Suprapubic skin (tissue), 4 donors: ENCODE data around the gene PML. TPM values are rescaled to one million over a fixed set of nuclear protein-coding genes. Genes with fewer than 3 reads are reported as not detected.
A peak's percentile ranks its signal among the peaks of the same experiment; 100 is the strongest.

Source experiments
- DNase-seq, 2 donors: peaks; one replicate each; pipeline ENCODE4 v3.0.0-alpha.2; 2019; ENCODE audit warnings: low spot score in 2 of 2
- H3K27ac ChIP-seq: fragments of 200-600 bp; sonication (generic); one replicate; pipeline ENCODE4 v1.5.1; 2019
- H3K27me3 ChIP-seq: fragments of 200-600 bp; sonication (generic); one replicate; pipeline ENCODE4 v1.5.1; 2019
- H3K36me3 ChIP-seq: fragments of 200-600 bp; sonication (generic); one replicate; pipeline ENCODE4 v1.5.1; 2019
- H3K4me1 ChIP-seq: fragments of 200-600 bp; sonication (generic); one replicate; pipeline ENCODE4 v1.5.1; 2019
- H3K4me3 ChIP-seq: fragments of 200-600 bp; sonication (generic); one replicate; pipeline ENCODE4 v1.5.1; 2019; ENCODE audit warnings: mild to moderate bottlenecking
- H3K9me3 ChIP-seq: fragments of 200-600 bp; sonication (generic); one replicate; pipeline ENCODE4 v1.5.1; 2019
- EP300 ChIP-seq: sonication (generic); formaldehyde crosslinking; IDR thresholded peaks from one replicate; pipeline ENCODE4 v1.6.1; 2017; ENCODE audit warnings: antibody characterized with exemption
- POLR2A ChIP-seq, 2 donors: fragments of 450-650 bp; IDR thresholded peaks; one replicate each; pipeline ENCODE4 v1.6.1; 2017; ENCODE audit warnings: antibody characterized with exemption in 2 of 2, mild to moderate bottlenecking in 2 of 2, moderate library complexity in 2 of 2
- POLR2AphosphoS5 ChIP-seq, 3 donors: sonication (generic); formaldehyde crosslinking; IDR thresholded peaks; one replicate each; pipeline ENCODE4 v1.6.1; 2017; ENCODE audit warnings: antibody characterized with exemption in 3 of 3
- WGBS: methylation state at CpG from one replicate; pipeline ENCODE4 v1.1.5; 2018; 5-methylcytosine and 5-hydroxymethylcytosine counted together
- total RNA-seq, 4 donors: library from RNA; depleted of rRNA; stranded (reverse); fragments of >200 nt; gene quantifications; one replicate each; pipeline ENCODE4 v1.1.0, GENCODE V29; 2016
- TF ChIP-seq, protein P1 (sequence below), 2 donors: fragments of 200-600 bp in 1 of 2; fragments of 450-650 bp in 1 of 2; sonication (generic) in 1 of 2; IDR thresholded peaks; one replicate each; pipeline ENCODE4 v1.5.1; 2016 to 2019; ENCODE audit warnings: antibody characterized with exemption in 2 of 2, mild to moderate bottlenecking in 1 of 2, moderate library complexity in 1 of 2

Gene PML
- total RNA-seq, 4 donors from 2014 or later, result 59.2 to 111 (median 82.5) TPM

DNA sequence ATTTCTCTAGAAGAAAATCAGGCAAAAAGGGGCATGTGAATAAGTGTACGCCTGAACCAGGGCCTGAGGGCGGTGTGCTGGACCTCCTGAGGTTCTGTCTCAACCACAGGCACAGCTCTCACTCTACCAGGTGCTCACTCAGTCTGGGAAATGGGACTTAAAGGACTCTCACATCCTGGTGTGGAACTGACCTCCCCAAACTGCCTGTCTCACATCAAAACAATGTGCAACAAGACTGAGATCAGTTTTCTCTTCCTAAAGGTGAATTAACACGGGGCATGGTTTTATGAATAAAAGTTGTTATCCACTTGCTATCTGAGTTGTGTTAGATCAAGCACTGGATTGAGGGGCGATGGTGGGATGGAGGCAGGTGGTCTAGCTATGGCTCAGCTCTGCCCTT is 7.3 kb upstream of the PML start:
- H3K9me3 ChIP-seq, result no peaks in the 10 kb centered on the region
- 96% methylated on average over 4 of the region's 4 CpGs for WGBS
- H3K4me3 ChIP-seq, result no peak overlapping the region
- no peaks in the 10 kb centered on the region for H3K27me3 ChIP-seq
- TF ChIP-seq, protein P1, sequence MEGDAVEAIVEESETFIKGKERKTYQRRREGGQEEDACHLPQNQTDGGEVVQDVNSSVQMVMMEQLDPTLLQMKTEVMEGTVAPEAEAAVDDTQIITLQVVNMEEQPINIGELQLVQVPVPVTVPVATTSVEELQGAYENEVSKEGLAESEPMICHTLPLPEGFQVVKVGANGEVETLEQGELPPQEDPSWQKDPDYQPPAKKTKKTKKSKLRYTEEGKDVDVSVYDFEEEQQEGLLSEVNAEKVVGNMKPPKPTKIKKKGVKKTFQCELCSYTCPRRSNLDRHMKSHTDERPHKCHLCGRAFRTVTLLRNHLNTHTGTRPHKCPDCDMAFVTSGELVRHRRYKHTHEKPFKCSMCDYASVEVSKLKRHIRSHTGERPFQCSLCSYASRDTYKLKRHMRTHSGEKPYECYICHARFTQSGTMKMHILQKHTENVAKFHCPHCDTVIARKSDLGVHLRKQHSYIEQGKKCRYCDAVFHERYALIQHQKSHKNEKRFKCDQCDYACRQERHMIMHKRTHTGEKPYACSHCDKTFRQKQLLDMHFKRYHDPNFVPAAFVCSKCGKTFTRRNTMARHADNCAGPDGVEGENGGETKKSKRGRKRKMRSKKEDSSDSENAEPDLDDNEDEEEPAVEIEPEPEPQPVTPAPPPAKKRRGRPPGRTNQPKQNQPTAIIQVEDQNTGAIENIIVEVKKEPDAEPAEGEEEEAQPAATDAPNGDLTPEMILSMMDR (IDR thresholded peaks at IDR 0.05), result no peak
- TF ChIP-seq POLR2A (IDR thresholded peaks at IDR 0.05), result no peak
- no peak for TF ChIP-seq POLR2AphosphoS5 (IDR thresholded peaks at IDR 0.05)
- TF ChIP-seq EP300, result no peak
- no peak for DNase-seq
- peak overlapping the region; percentile 42 for H3K27ac ChIP-seq
- peaks cover 94% of the 10 kb centered on the region for H3K4me1 ChIP-seq
- H3K36me3 ChIP-seq, result peaks cover 11% of the 10 kb centered on the region

DNA sequence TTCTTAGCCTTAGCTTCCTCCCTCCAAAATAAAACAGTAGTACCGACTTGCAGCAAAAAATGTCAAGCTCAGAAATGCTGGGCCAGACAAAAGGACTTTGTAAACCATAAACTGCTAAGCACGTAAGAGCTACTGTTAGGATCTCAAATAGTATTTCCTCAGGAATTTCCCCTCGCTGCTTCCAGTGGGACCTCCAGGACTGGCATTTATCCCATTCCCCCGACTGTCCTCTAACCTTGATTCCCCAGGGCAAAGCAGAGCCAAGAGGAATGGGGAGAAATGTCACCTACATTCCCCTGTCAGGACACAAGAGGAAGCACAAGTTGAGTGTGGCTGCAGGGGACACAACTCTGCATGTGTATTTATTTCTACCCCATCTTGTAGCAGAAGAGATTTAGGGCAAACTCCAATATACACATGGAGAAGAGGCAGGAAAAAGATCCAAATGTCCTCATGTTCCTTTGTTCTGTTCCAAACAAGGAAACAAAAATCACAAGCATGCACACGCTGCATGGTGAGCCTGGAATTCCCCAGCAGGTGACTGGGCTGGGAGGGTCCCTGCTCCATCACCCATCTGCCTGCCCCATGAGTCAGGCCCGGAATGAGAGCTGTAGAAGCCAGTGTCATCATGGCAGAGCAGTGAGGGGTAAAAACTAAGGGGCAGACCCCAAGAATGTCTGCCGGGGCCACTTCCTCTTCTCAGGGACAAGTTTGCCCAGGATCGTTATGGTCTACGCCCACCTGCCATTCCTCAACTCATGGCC is 6.7 kb upstream of the PML start:
- no peak for TF ChIP-seq EP300
- no peak for TF ChIP-seq POLR2A (IDR thresholded peaks at IDR 0.05)
- TF ChIP-seq, protein P1 (IDR thresholded peaks at IDR 0.05), result no peak
- TF ChIP-seq POLR2AphosphoS5 (IDR thresholded peaks at IDR 0.05), result no peak
- Histone ChIP-seq H3K9me3 (no peaks in the 10 kb centered on the region), H3K4me1 (peaks cover 94% of the 10 kb centered on the region), H3K36me3 (peaks cover 11% of the 10 kb centered on the region), H3K27me3 (no peaks in the 10 kb centered on the region), H3K4me3 (no peak overlapping the region), H3K27ac (peak overlapping the region; percentile 57)
- 45% methylated on average over 9 of the region's 9 CpGs for WGBS
- no peak for DNase-seq

DNA sequence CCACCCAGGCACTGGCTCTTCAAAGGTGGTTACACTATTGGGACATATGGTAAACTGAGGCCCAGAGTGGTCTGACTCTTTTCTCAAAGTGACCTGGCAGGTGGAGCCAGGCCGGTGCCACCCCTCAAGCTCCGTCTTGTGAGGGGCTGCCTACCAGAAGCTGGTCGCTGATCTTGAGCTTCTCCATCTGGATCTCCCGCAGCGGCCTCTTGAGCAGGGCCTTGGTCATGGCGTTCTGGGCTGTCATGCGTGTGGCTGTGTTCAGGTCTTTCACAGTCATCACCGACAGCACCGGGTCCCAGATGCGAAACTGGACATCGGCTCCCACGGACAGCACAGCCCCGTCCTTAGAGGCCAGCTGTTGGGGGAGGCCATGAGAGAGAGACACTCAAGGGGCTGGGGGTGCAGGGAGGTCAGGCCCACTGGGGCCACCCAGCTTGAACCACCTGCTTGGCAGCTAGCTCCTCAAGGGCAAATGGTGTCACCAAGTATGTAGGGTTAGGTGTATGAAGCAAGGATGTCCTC is 6.0 kb upstream of the PML start:
- no peak for DNase-seq
- Histone ChIP-seq H3K27me3 (no peaks in the 10 kb centered on the region), H3K4me1 (peaks cover 94% of the 10 kb centered on the region), H3K27ac (peak overlapping the region; percentile 57), H3K36me3 (peaks cover 11% of the 10 kb centered on the region), H3K9me3 (no peaks in the 10 kb centered on the region), H3K4me3 (no peak overlapping the region)
- 97% methylated on average over 11 of the region's 13 CpGs for WGBS
- TF ChIP-seq, protein P1 (IDR thresholded peaks at IDR 0.05), result no peak
- no peak for TF ChIP-seq POLR2AphosphoS5 (IDR thresholded peaks at IDR 0.05)
- TF ChIP-seq POLR2A (IDR thresholded peaks at IDR 0.05), result no peak
- TF ChIP-seq EP300, result no peak

DNA sequence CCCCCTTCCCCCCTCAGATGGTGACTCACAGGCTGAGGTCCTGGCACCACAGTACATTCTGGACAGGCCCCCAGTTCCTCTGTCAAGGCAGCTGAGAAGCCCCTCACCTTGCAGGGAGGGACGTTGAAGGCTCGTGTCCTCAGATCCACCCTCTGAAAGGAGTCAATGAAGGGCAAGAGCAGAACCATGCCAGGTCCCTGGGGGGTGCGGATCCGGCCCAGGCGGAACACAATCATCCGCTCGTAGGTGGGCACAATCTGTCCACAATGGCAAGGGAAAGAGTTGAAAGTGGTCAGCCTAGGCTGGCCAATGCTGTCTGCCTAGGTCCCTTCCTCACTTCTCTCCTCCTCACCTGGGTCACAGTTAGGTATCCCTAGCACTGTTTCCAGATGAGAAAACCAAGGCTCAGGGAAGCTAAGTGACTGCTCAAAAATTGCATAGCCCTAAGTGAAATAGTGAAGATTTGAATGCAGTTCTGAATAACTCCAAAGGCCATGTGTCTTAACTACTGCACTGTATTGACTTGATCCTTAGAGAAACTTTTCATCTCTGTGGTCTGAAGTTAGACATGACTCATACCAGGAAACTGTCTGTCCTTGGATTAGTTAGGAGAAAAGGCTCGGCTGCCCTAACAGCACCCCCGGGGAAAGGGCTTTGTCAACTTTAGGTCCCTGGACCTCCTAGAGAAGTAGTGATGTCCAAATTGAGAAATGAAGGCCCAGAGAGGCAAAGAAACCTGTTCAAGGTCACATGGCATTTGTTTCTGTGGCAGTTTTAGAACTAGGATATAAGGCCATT is 5.3 kb upstream of the PML start:
- H3K27me3 ChIP-seq, result no peaks in the 10 kb centered on the region
- peak overlapping the region; percentile 85 for H3K27ac ChIP-seq
- H3K4me3 ChIP-seq, result no peak overlapping the region
- 72% methylated on average over 9 of the region's 9 CpGs for WGBS
- TF ChIP-seq EP300 (no peak), POLR2A (IDR thresholded peaks at IDR 0.05) (no peak), POLR2AphosphoS5 (IDR thresholded peaks at IDR 0.05) (no peak)
- TF ChIP-seq, protein P1 (IDR thresholded peaks at IDR 0.05), result no peak
- peak in 1 of 2 donors; percentile 35 for DNase-seq
- H3K36me3 ChIP-seq, result peaks cover 11% of the 10 kb centered on the region
- peaks cover 94% of the 10 kb centered on the region for H3K4me1 ChIP-seq
- H3K9me3 ChIP-seq, result no peaks in the 10 kb centered on the region
